HL-60/S4 (cell line): ENCODE results near the gene PRRX1.

Source experiments
- in situ Hi-C: fragments of 300-500 bp; cut with MboI; formaldehyde crosslinking; loops from 2 replicates; pipeline ENCODE4 v1.14.3; 2022; ENCODE audit warnings: low sequenced_read_pairs

PRRX1 gene

GRCh38 chr1:170663404-170664092, 383 bp upstream of the PRRX1 start:
- in situ Hi-C loops = no loop called here

GRCh38 chr1:170664828-170665612, 1.1 kb downstream of the PRRX1 start:
- in situ Hi-C loops = no loop called here

- in situ Hi-C loops = no loop called here
These were observed 1.7 kb downstream of the PRRX1 start for GRCh38 chr1:170665629-170666028.

- in situ Hi-C loops = no loop called here
These were observed 2.8 kb downstream of the PRRX1 start for GRCh38 chr1:170666541-170667254.

GRCh38 chr1:170668209-170669106, 4.5 kb downstream of the PRRX1 start:
- in situ Hi-C loops = no loop called here

GRCh38 chr1:170669107-170669445, 5.1 kb downstream of the PRRX1 start:
- in situ Hi-C loops = no loop called here

GRCh38 chr1:170669586-170670530, 5.9 kb downstream of the PRRX1 start:
- in situ Hi-C loops = no loop called here

- in situ Hi-C loops = no loop called here
These were observed 7.1 kb downstream of the PRRX1 start for GRCh38 chr1:170670802-170671628.

- in situ Hi-C loops = no loop called here
These were observed 7.7 kb downstream of the PRRX1 start for GRCh38 chr1:170671629-170671963.

GRCh38 chr1:170672316-170672715, 8.4 kb downstream of the PRRX1 start:
- in situ Hi-C loops = no loop called here

GRCh38 chr1:170674239-170674638, 10.3 kb downstream of the PRRX1 start:
- in situ Hi-C loops = no loop called here

- in situ Hi-C loops = no loop called here
These were observed 11.1 kb downstream of the PRRX1 start for GRCh38 chr1:170674986-170675385.

GRCh38 chr1:170675865-170676264, 11.9 kb downstream of the PRRX1 start:
- in situ Hi-C loops = no loop called here

- in situ Hi-C loops = no loop called here
These were observed 12.7 kb downstream of the PRRX1 start for GRCh38 chr1:170676628-170677027.

- in situ Hi-C loops = no loop called here
These were observed 14.2 kb downstream of the PRRX1 start for GRCh38 chr1:170678027-170678600.

GRCh38 chr1:170680428-170680827, 16.5 kb downstream of the PRRX1 start:
- in situ Hi-C loops = no loop called here

GRCh38 chr1:170682169-170682568, 18.2 kb downstream of the PRRX1 start:
- in situ Hi-C loops = no loop called here

- in situ Hi-C loops = no loop called here
These were observed 18.9 kb downstream of the PRRX1 start for GRCh38 chr1:170682809-170683208.

- in situ Hi-C loops = no loop called here
These were observed 21.2 kb downstream of the PRRX1 start for GRCh38 chr1:170685166-170685565.
